ENCODE results near the gene PPP2R3C. TPM values are rescaled to one million over a fixed set of nuclear protein-coding genes. Genes with fewer than 3 reads are reported as not detected.
"Not testable (repeated sequence)": the region's sequence is repeated elsewhere in the genome, so short reads cannot be mapped to it uniquely, and the experiment has no call there.

Gene PPP2R3C
- total RNA-seq, 4 donors from 2014 or later, result 14.9 to 29.7 (median 20.2) TPM

DNA sequence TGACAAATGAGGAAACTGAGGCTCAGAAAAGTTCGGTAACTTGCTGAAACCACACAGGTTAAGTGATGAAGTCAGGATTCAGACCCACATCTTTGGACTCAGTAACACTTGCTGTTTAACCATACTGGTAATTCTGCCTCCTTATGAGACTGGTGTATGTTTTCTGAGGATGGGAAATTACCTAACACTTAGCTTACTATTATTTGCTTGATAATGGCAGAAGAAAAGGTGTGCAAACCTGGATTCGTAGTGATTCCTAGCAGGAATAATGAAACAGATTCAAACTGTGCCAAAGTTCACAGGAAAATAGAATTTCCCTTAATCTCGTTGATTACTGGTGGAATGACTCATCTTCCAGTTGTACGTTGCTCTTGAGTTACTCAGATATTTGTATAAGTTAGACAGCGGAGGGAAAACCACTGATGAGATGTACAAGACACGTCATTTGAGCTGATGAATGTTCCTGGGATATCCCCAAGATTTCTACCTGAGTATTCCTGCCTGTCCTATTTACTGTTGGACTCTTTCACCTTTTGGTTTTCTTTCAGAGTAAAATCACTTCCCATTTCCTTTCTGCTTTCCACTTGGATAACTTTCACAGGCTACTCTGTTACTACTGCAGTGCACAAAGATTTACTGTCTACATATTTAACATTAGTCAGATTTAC lies 38.1 kb upstream of the PPP2R3C start:
- Histone ChIP-seq H3K9me3 (no peaks in the 10 kb centered on the region), H3K4me3 (no peak overlapping the region), H3K27me3 (no peaks in the 10 kb centered on the region), H3K36me3 (peaks cover 0 to 5% (median 0%) of the 10 kb centered on the region in 3 donors), H3K27ac (no peak overlapping the region), H3K4me1 (peaks cover 0 to 14% (median 8%) of the 10 kb centered on the region in 4 donors)
- no peak for DNase-seq (ENCODE audit: low spot score in 2 of 2)
- 63 to 65% methylated on average over 6 of the region's 6 CpGs for WGBS, 2 donors
- TF ChIP-seq, protein P1, sequence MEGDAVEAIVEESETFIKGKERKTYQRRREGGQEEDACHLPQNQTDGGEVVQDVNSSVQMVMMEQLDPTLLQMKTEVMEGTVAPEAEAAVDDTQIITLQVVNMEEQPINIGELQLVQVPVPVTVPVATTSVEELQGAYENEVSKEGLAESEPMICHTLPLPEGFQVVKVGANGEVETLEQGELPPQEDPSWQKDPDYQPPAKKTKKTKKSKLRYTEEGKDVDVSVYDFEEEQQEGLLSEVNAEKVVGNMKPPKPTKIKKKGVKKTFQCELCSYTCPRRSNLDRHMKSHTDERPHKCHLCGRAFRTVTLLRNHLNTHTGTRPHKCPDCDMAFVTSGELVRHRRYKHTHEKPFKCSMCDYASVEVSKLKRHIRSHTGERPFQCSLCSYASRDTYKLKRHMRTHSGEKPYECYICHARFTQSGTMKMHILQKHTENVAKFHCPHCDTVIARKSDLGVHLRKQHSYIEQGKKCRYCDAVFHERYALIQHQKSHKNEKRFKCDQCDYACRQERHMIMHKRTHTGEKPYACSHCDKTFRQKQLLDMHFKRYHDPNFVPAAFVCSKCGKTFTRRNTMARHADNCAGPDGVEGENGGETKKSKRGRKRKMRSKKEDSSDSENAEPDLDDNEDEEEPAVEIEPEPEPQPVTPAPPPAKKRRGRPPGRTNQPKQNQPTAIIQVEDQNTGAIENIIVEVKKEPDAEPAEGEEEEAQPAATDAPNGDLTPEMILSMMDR (IDR thresholded peaks at IDR 0.05), result no peak
- peak in 1 of 2 donors; percentile 6 for TF ChIP-seq EP300 (IDR thresholded peaks at IDR 0.05)

DNA sequence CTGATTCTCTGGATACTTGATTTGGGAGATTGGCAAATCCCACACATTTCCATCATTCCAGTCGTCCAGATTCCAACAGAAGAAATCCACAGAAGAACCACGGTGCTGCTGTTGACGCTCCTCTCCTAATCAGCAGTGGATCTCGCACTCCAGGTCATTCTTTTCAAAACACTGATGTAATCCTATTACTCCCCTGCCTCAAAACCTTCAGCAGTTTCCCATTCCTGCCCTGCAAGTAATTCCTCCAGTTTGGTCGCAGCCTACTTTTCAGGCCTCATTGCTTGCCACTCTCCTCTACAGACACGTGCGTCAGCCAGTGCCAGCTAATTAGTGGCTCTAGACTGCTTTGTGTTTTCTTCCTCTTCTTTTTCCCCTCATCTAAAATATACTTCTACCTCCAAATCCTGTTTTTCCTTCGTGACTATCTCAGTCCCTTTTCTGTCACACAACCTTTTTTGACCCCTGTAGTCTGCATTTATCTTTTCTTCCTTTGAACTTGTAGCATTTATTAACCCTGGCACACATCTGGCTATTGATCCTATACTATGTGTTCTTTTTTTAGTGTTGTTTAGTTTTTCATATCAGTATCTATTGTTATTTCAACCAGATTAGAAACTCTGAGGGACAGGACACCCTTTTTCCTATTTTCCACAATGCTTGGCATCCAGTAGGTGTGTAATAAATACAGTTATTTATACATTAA lies 37.3 kb upstream of the PPP2R3C start:
- no peak overlapping the region for H3K4me3 ChIP-seq

DNA sequence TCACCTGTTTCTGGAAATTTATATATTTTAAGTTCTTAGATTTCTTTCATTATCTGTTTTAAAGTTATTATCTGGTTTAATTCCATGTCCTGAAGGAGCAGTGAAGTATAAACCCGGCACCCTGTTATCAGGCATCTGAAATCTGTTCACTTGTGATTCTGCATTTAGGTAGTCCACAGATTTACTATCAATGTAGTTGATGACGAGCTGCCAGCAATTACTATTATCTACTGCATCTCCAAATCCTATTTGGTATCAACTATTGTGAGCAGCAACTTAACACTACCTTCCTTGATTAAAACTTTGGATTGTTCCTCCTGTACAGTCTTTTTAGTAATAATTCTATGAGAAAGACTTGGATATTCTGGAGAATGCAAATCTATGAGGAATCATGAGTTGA lies 36.7 kb upstream of the PPP2R3C start:
- H3K9me3 ChIP-seq, result no peaks in the 10 kb centered on the region
- no peak for TF ChIP-seq POLR2A (IDR thresholded peaks at IDR 0.05)
- TF ChIP-seq EP300 (IDR thresholded peaks at IDR 0.05), result no peak
- TF ChIP-seq, protein P1 (IDR thresholded peaks at IDR 0.05), result no peak
- DNase-seq (ENCODE audit: low spot score in 2 of 2), result no peak
- no peaks in the 10 kb centered on the region for H3K36me3 ChIP-seq
- peaks cover 0 to 14% (median 8%) of the 10 kb centered on the region in 4 donors for H3K4me1 ChIP-seq
- H3K27me3 ChIP-seq, result no peaks in the 10 kb centered on the region
- H3K27ac ChIP-seq, result no peak overlapping the region
- H3K4me3 ChIP-seq, result no peak overlapping the region
- 95 to 98% methylated on average over 2 of the region's 2 CpGs for WGBS, 2 donors

More for the DNA sequence above, 37.3 kb upstream of the PPP2R3C start:
- 85 to 93% methylated on average over 8 of the region's 8 CpGs for WGBS, 2 donors
- no peak overlapping the region for H3K27ac ChIP-seq
- no peaks in the 10 kb centered on the region for H3K27me3 ChIP-seq
- TF ChIP-seq, protein P1 (IDR thresholded peaks at IDR 0.05), result no peak
- TF ChIP-seq EP300 (IDR thresholded peaks at IDR 0.05), result no peak
- no peak for TF ChIP-seq POLR2A (IDR thresholded peaks at IDR 0.05)
- no peaks in the 10 kb centered on the region for H3K9me3 ChIP-seq
- H3K4me1 ChIP-seq, result peaks cover 0 to 14% (median 8%) of the 10 kb centered on the region in 4 donors
- H3K36me3 ChIP-seq, result peaks cover 0 to under 1% (median 0%) of the 10 kb centered on the region in 3 donors
- DNase-seq (ENCODE audit: low spot score in 2 of 2), result no peak

DNA sequence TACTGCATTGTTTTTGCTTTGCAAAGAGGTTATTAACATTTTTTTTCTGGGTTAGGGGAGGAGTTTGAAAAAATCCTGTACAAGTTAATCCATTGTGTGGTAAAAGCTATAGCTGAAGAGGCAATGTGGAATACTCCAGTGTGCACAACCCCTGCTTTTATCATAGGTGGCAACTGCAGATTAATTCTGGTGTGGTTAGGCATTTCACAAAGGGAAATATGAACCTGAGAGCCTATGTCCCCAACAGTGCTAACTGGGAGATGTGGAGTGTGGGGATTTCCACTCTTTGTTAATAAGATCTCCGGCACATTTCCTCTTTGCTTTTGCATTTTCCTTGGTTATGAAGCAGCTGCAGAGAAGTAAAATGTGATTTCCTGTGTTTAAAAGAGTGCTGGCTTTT lies 34.2 kb upstream of the PPP2R3C start:
- H3K9me3 ChIP-seq, result no peaks in the 10 kb centered on the region
- WGBS, 2 donors, result 7 to 13% methylated on average over 1 of the region's 1 CpG
- TF ChIP-seq, protein P1 (IDR thresholded peaks at IDR 0.05), result no peak
- no peak for TF ChIP-seq EP300 (IDR thresholded peaks at IDR 0.05)
- TF ChIP-seq POLR2A (IDR thresholded peaks at IDR 0.05), result no peak
- no peak overlapping the region for H3K27ac ChIP-seq
- H3K27me3 ChIP-seq, result no peaks in the 10 kb centered on the region
- DNase-seq (ENCODE audit: low spot score in 2 of 2), result no peak
- H3K36me3 ChIP-seq, result peaks cover 0 to 4% (median 0%) of the 10 kb centered on the region in 3 donors
- peaks cover 0 to 14% (median 8%) of the 10 kb centered on the region in 4 donors for H3K4me1 ChIP-seq
- H3K4me3 ChIP-seq, result no peak overlapping the region

DNA sequence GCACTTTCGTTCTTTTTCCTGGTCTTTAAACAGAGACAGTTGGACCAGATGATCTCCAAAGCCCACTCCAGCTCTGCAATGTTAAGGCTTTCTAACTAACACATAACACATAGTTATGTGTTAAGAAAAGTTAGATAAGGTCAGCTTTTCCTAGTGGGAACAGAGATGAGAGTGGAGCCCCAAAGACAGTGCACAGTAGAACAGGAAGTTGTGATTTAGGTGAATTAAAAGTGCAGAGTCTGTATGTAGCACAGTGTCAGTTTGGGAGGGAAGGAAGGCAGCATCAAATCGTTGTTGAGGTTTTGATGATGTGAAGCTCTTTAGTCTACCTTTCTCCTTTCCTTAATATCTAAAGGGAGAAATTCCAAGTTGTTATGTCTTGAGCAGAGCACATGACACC lies 32.2 kb upstream of the PPP2R3C start:
- TF ChIP-seq EP300 (IDR thresholded peaks at IDR 0.05), result no peak
- TF ChIP-seq, protein P1 (IDR thresholded peaks at IDR 0.05), result no peak
- TF ChIP-seq POLR2A (IDR thresholded peaks at IDR 0.05), result no peak
- H3K4me1 ChIP-seq, result peaks cover 0 to 14% (median 8%) of the 10 kb centered on the region in 4 donors
- WGBS, 2 donors, result 76 to 78% methylated on average over 2 of the region's 2 CpGs
- no peak overlapping the region for H3K27ac ChIP-seq
- DNase-seq (ENCODE audit: low spot score in 2 of 2), result no peak
- H3K36me3 ChIP-seq, result peaks cover 0 to 4% (median 0%) of the 10 kb centered on the region in 3 donors
- H3K9me3 ChIP-seq, result no peaks in the 10 kb centered on the region
- H3K4me3 ChIP-seq, result no peak overlapping the region
- no peaks in the 10 kb centered on the region for H3K27me3 ChIP-seq

DNA sequence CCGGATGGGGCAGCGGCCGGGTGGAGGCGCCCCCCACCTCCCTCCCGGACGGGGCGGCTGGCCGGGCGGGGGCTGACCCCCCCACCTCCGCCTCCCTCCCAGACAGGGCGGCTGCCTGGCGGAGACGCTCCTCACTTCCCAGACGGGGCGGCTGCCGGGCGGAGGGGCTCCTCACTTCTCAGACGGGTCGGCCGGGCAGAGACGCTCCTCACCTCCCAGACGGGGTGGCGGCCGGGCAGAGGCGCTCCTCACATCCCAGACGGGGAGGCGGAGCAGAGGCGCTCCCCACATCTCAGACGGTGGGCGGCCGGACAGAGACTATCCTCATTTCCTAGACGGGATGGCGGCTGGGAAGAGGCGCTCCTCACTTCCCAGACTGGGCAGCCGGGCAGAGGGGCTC lies 30.7 kb upstream of the PPP2R3C start:
- H3K4me1 ChIP-seq, result peaks cover 0 to 14% (median 8%) of the 10 kb centered on the region in 4 donors
- H3K36me3 ChIP-seq; H3K9me3 ChIP-seq; H3K4me3 ChIP-seq; H3K27me3 ChIP-seq; DNase-seq (ENCODE audit: low spot score in 2 of 2); H3K27ac ChIP-seq: not testable (repeated sequence)
- WGBS, 2 donors, result 92 to 97% methylated on average over 2 to 15 of the region's 35 CpGs

Measured in tibial nerve (tissue), 4 donors.